ENCODE measurements around the gene SAMD4B. TPM values are rescaled to one million over a fixed set of nuclear protein-coding genes. Genes with fewer than 3 reads are reported as not detected.

The SAMD4B gene
- total and polyA plus RNA-seq, 10 of the 15 experiments (the other 5 are each of a cell fraction or from before 2014, with no cell fraction given), result 2.4 to 43.3 (median 23.9) TPM

DNA sequence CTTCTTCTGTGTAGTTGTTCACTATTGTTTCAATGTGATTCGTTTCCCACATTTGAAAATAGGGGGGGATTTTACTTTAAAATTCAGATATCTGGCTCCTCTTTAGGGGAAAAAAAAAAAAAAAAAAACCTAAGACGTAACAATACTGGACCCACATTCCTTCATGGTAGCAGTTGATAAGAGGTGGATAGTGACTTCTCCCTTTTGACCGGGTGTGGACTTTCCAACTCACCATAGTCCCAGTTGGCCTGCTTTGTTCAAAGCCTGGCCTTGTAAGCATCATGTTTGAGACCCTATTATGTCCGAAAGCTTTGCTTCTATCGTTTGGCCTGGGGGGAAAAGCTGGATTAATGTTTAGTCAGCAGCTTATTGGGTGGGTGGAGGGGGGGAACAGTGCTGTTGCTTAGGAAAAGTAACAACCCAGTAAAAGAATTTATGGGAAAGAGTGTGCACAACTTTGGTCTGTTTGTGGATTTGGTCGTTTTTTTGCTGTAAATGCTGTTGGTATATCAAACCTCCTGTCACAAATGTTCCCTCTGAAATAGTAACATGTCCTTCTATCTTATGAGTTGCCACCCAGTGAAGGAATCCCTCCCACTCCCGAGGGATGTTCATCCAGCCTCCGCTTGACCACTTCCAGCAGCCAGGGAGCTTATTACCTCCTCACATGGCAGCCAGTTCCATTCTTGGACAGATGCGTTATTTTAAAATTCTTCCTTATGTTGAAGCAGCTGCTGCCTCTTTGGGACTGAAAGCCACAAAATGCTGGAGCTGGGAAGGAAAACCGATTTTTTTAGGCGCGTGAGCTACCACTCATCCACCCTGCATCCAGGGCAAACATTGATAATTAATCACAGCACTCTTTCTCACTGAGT is 10.4 kb downstream of the SAMD4B start:
- intact Hi-C loops (cut with micrococcal nuclease; ENCODE audit: unreplicated experiment) (no loop called here), in situ Hi-C loops (cut with MboI) (no loop called here)
- H3K9ac ChIP-seq (ENCODE audit: control insufficient read depth, insufficient read depth, low read length), result no peak overlapping the region
- H3K79me2 ChIP-seq (ENCODE audit: control insufficient read depth, insufficient read depth, low read length), result no peaks in the 10 kb centered on the region
- 86% methylated on average over 12 of the region's 12 CpGs for WGBS (ENCODE audit: insufficient coverage, insufficient replicate concordance, low lambda C conversion rate, missing lambda C conversion rate)
- no peak for FAIRE-seq
- ChIA-PET POLR2A (interaction anchor here (0.6 kb wide), 1 partner anchor 77 kb away, joined by 4 read pairs; no protein-coding TSS in a partner anchor), CTCF (interaction anchor here (0.7 kb wide), 1 partner anchor 10 kb away, joined by 3 read pairs; the partner anchor contains the start of gene SAMD4B), SMC1A (ENCODE audit: uncharacterized antibody, unreplicated experiment) (interaction anchor here (2.3 kb wide), 1 partner anchor 10 kb away, joined by 7 read pairs; the partner anchor contains the start of gene SAMD4B), RAD21 (ENCODE audit: unreplicated experiment) (interaction anchor here (0.5 to 1.1 kb wide), 2 partner anchors 46 to 423 kb away, joined by 3 to 4 read pairs; no protein-coding TSS in a partner anchor)
- H4K20me1 ChIP-seq (ENCODE audit: control insufficient read depth, insufficient read depth), result no peaks in the 10 kb centered on the region
- H3K4me2 ChIP-seq (ENCODE audit: control insufficient read depth, insufficient read depth), result no peak overlapping the region
- no peaks in the 10 kb centered on the region for H3K9me3 ChIP-seq (replicated peaks; ENCODE audit: control insufficient read depth, insufficient read depth, low read length)
- no peak overlapping the region for H3K27ac ChIP-seq (ENCODE audit: control insufficient read depth, insufficient read depth)
- no peaks in the 10 kb centered on the region for H3K27me3 ChIP-seq (replicated peaks in 1 of 2; ENCODE audit: control insufficient read depth in 2 of 2, insufficient read depth in 2 of 2, low read length in 1 of 2)
- no peak for ATAC-seq
- TF ChIP-seq FOXM1 (IDR thresholded peaks at IDR 0.05; ENCODE audit: low read depth, low read length) (no peak), STAT3 (IDR thresholded peaks at IDR 0.05; ENCODE audit: low read depth, low read length) (no peak), DPF2 (IDR thresholded peaks at IDR 0.05) (no peak), CHD1 (IDR thresholded peaks at IDR 0.05; ENCODE audit: low read depth, low read length) (no peak), CUX1 (IDR thresholded peaks at IDR 0.05; ENCODE audit: insufficient replicate concordance, low read depth, low read length) (no peak), YBX1 (IDR thresholded peaks at IDR 0.05) (no peak), BHLHE40 (IDR thresholded peaks at IDR 0.05; ENCODE audit: borderline replicate concordance in 1 of 2, low read depth in 2 of 2, low read length in 1 of 2) (no peak), SMARCA5 (IDR thresholded peaks at IDR 0.05) (no peak), IRF3 (IDR thresholded peaks at IDR 0.05) (no peak), NRF1 (conservative IDR thresholded peaks at IDR 0.05; ENCODE audit: low read depth, low read length) (no peak), ZBTB33 (IDR thresholded peaks at IDR 0.05) (no peak)
- H3K4me1 ChIP-seq (ENCODE audit: control insufficient read depth, insufficient read depth, low read length), result peaks cover 12% of the 10 kb centered on the region
- no peak overlapping the region for H2AFZ ChIP-seq (ENCODE audit: control insufficient read depth, low read depth, low read length)
- no TSS peak for BruUV-seq (replicated peaks)
- no peak for DNase-seq (ENCODE audit: low read depth, low spot score)
- H3K4me3 ChIP-seq, result no peak overlapping the region
- H3K36me3 ChIP-seq (ENCODE audit: control insufficient read depth in 2 of 2, insufficient read depth in 2 of 2, low read length in 1 of 2), result peaks cover 10 to 17% of the 10 kb centered on the region in 2 experiments
